Measurements from ENCODE around the gene PNPLA8. TPM values are rescaled to one million over a fixed set of nuclear protein-coding genes. Genes with fewer than 3 reads are reported as not detected.

Gene PNPLA8
- total and polyA plus RNA-seq, 2 donors (not counting 3 experiments of a cell fraction or from before 2014, with no cell fraction given), result 5.9 to 19.9 TPM

DNA sequence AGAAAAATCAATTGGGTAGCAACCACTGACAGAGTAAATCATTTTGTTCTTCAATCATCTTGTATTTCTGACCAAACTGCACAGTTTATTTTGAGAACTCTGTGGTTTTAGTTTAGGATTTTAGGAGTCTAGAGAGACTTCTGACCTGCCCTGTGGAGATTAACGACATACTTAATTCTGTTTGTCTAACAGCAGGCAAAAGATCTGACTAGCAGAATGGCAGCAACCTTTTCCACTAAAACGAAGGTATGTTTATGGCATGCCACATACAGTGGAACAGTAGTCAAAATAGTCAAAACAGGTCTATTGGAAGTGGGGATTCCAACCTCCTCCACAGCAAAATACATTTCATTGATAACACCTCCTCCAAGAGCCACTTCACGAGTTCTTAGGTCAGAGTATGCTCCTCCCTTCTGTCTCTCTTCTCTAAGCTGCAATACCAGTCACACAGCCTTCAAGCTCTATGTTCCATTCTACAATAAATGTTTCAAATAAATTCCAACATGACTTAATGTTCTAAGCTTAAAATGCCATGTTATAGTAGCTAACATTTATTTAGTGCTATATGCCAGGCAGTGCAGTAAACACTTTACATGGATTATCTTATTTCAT is 104.1 kb downstream of the PNPLA8 start:
- Histone ChIP-seq H3K79me2 (ENCODE audit: control insufficient read depth, insufficient read depth, low read length) (peaks cover 65% of the 10 kb centered on the region), H3K4me1 (ENCODE audit: control insufficient read depth, extremely low read depth, insufficient read depth, low read length) (peaks cover 58% of the 10 kb centered on the region), H3K36me3 (ENCODE audit: control insufficient read depth in 2 of 2, extremely low read depth in 1 of 2, insufficient read depth in 2 of 2, low read length in 2 of 2) (no peaks in the 10 kb centered on the region), H2AFZ (ENCODE audit: low read depth, low read length) (no peak overlapping the region), H4K20me1 (replicated peaks; ENCODE audit: control insufficient read depth, extremely low read depth, insufficient read depth, low read length) (no peaks in the 10 kb centered on the region), H3K9me1 (replicated peaks; ENCODE audit: control insufficient read depth, extremely low read depth, insufficient read depth, low read length) (no peaks in the 10 kb centered on the region), H3K4me2 (ENCODE audit: insufficient read depth, low read length) (no peak overlapping the region), H3K27ac (ENCODE audit: insufficient read depth, low read depth, low read length) (peak overlapping the region; percentile 99), H3K9ac (replicated peaks; ENCODE audit: extremely low read depth, insufficient read depth, low read length) (peak overlapping the region; percentile 15), H3K4me3 (replicated peaks in 1 of 3; ENCODE audit: insufficient read depth in 1 of 3, low read depth in 1 of 3, low read length in 3 of 3) (no peak overlapping the region), H3K27me3 (ENCODE audit: control insufficient read depth in 2 of 2, insufficient read depth in 2 of 2, low read length in 2 of 2) (no peaks in the 10 kb centered on the region), H3K9me3 (replicated peaks; ENCODE audit: control insufficient read depth, insufficient read depth, low read length) (no peaks in the 10 kb centered on the region)
- dilution Hi-C loops (cut with MboI; ENCODE audit: extremely low pct_ligation_motif_present, low sequenced_read_pairs), result no loop called here
- FAIRE-seq (peak; percentile 18), DNase-seq (ENCODE audit: low read depth, low spot score) (no peak)
- ChIA-PET POLR2A (no interaction called here), CTCF (interaction anchor here (0.8 to 4.2 kb wide), 5 partner anchors 12 to 75 kb away, joined by 3 to 20 read pairs (median 4); no protein-coding TSS in a partner anchor)
- intact Hi-C loops (cut with micrococcal nuclease), result loop anchor here (2.0 to 5.0 kb wide), 2 partner anchors 67 to 420 kb away; partner anchors contain the start of gene LAMB1
- TF ChIP-seq MYC (IDR thresholded peaks at IDR 0.05; ENCODE audit: low read depth, low read length), result no peak
- no peak for TF ChIP-seq POLR2AphosphoS5 (IDR thresholded peaks at IDR 0.05; ENCODE audit: insufficient read depth, low read depth, low read length)
- TF ChIP-seq, protein P1, sequence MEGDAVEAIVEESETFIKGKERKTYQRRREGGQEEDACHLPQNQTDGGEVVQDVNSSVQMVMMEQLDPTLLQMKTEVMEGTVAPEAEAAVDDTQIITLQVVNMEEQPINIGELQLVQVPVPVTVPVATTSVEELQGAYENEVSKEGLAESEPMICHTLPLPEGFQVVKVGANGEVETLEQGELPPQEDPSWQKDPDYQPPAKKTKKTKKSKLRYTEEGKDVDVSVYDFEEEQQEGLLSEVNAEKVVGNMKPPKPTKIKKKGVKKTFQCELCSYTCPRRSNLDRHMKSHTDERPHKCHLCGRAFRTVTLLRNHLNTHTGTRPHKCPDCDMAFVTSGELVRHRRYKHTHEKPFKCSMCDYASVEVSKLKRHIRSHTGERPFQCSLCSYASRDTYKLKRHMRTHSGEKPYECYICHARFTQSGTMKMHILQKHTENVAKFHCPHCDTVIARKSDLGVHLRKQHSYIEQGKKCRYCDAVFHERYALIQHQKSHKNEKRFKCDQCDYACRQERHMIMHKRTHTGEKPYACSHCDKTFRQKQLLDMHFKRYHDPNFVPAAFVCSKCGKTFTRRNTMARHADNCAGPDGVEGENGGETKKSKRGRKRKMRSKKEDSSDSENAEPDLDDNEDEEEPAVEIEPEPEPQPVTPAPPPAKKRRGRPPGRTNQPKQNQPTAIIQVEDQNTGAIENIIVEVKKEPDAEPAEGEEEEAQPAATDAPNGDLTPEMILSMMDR (IDR thresholded peaks at IDR 0.05; ENCODE audit: extremely low read depth in 1 of 2, insufficient read depth in 1 of 2, low read depth in 1 of 2, low read length in 2 of 2), result no peak
- TF ChIP-seq, protein P2, sequence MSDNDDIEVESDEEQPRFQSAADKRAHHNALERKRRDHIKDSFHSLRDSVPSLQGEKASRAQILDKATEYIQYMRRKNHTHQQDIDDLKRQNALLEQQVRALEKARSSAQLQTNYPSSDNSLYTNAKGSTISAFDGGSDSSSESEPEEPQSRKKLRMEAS (IDR thresholded peaks at IDR 0.05; ENCODE audit: insufficient read depth, insufficient read length), result no peak
- TF ChIP-seq GATA2 (IDR thresholded peaks at IDR 0.05; ENCODE audit: insufficient read depth, insufficient read length, low read depth, low read length), result no peak
- TF ChIP-seq FOS (IDR thresholded peaks at IDR 0.05; ENCODE audit: borderline replicate concordance, insufficient read depth, low read length), result no peak
- no TSS peak for BruUV-seq (replicated peaks)

Other genes starting within 250 kb of the PNPLA8 start
- gene NRCAM, start 69.7 kb downstream of the PNPLA8 start, total RNA-seq, result 47.6 and 49.0 TPM in 2 replicates
- gene NRCAM, start 69.7 kb downstream of the PNPLA8 start, polyA plus RNA-seq, result 21.9 and 26.0 TPM in 2 replicates
- gene THAP5, start 43.6 kb upstream of the PNPLA8 start, total RNA-seq, result 14.1 and 17.0 TPM in 2 replicates
- 1.5 and 2.5 TPM in 2 replicates for gene THAP5, start 43.6 kb upstream of the PNPLA8 start, polyA plus RNA-seq
- gene DNAJB9, start 43.7 kb upstream of the PNPLA8 start, total RNA-seq, result 11.9 and 13.4 TPM in 2 replicates
- gene DNAJB9, start 43.7 kb upstream of the PNPLA8 start, polyA plus RNA-seq, result 4.7 and 11.7 TPM in 2 replicates

Measured in endothelial cell of umbilical vein (primary cell).